MM.1S (cell line): ENCODE data around the gene WDR91.

Source experiments
- DNase-seq: peaks from one replicate; pipeline ENCODE4 v3.0.0-alpha.2; 2015
- H2AFZ ChIP-seq: fragments of 300-600 bp; sonication (generic); 2 replicates; pipeline ENCODE4 v1.6.0; 2016; ENCODE audit warnings: antibody characterized with exemption, low read length
- H3F3A ChIP-seq: fragments of 300-600 bp; sonication (generic); 2 replicates; pipeline ENCODE4 v1.6.1; 2016; ENCODE audit warnings: mild to moderate bottlenecking, antibody characterized with exemption, low read length, moderate library complexity, mixed read lengths; ENCODE audit not compliant: insufficient read depth
- H3K27ac ChIP-seq: fragments of 300-600 bp; sonication (generic); 2 replicates; pipeline ENCODE4 v1.5.1; 2016; ENCODE audit warnings: mild to moderate bottlenecking, low read length
- H3K27me3 ChIP-seq: fragments of 300-600 bp; sonication (generic); replicated peaks from 2 replicates; pipeline ENCODE4 v1.6.0; 2016; ENCODE audit warnings: low read length; ENCODE audit not compliant: insufficient read depth
- H3K36me3 ChIP-seq: fragments of 300-600 bp; sonication (generic); replicated peaks from 2 replicates; pipeline ENCODE4 v1.6.1; 2016; ENCODE audit warnings: mild to moderate bottlenecking, low read length, mixed read lengths; ENCODE audit not compliant: insufficient read depth
- H3K4me1 ChIP-seq: fragments of 300-600 bp; sonication (generic); 2 replicates; pipeline ENCODE4 v1.6.1; 2016; ENCODE audit warnings: low read length, mixed read lengths
- H3K4me2 ChIP-seq: fragments of 300-600 bp; sonication (generic); 2 replicates; pipeline ENCODE4 v1.6.0; 2016; ENCODE audit warnings: low read depth, low read length
- H3K4me3 ChIP-seq: fragments of 300-600 bp; sonication (generic); 2 replicates; pipeline ENCODE4 v1.5.1; 2016; ENCODE audit warnings: low read length, mixed read lengths
- H3K79me2 ChIP-seq: fragments of 300-600 bp; sonication (generic); 2 replicates; pipeline ENCODE4 v1.6.1; 2016; ENCODE audit warnings: mixed run types, low read length, mixed read lengths
- H3K9ac ChIP-seq: fragments of 300-600 bp; sonication (generic); 2 replicates; pipeline ENCODE4 v1.6.1; 2016; ENCODE audit warnings: low read length, mixed read lengths
- H3K9me2 ChIP-seq: fragments of 300-600 bp; sonication (generic); replicated peaks from 2 replicates; pipeline ENCODE4 v1.6.1; 2016; ENCODE audit warnings: mild to moderate bottlenecking, low read length, mixed read lengths; ENCODE audit not compliant: insufficient read depth
- H3K9me3 ChIP-seq: fragments of 300-600 bp; sonication (generic); replicated peaks from 2 replicates; pipeline ENCODE4 v1.6.1; 2016; ENCODE audit warnings: mild to moderate bottlenecking, low read length, mixed read lengths; ENCODE audit not compliant: insufficient read depth
- H4K20me1 ChIP-seq: fragments of 300-600 bp; sonication (generic); 2 replicates; pipeline ENCODE4 v1.6.1; 2016; ENCODE audit warnings: mild to moderate bottlenecking, low read length, moderate library complexity, mixed read lengths; ENCODE audit not compliant: insufficient read depth
- EZH2 ChIP-seq: fragments of 300-600 bp; sonication (generic); optimal IDR thresholded peaks from 2 replicates; pipeline ENCODE3; 2017; ENCODE audit warnings: low read depth, mild to moderate bottlenecking, antibody characterized with exemption, low read length, mixed read lengths
- EZH2phosphoT487 ChIP-seq: fragments of 300-600 bp; sonication (generic); IDR thresholded peaks from 2 replicates; pipeline ENCODE4 v1.6.1; 2018; ENCODE audit warnings: antibody characterized with exemption, low read length

WDR91 gene

DNA sequence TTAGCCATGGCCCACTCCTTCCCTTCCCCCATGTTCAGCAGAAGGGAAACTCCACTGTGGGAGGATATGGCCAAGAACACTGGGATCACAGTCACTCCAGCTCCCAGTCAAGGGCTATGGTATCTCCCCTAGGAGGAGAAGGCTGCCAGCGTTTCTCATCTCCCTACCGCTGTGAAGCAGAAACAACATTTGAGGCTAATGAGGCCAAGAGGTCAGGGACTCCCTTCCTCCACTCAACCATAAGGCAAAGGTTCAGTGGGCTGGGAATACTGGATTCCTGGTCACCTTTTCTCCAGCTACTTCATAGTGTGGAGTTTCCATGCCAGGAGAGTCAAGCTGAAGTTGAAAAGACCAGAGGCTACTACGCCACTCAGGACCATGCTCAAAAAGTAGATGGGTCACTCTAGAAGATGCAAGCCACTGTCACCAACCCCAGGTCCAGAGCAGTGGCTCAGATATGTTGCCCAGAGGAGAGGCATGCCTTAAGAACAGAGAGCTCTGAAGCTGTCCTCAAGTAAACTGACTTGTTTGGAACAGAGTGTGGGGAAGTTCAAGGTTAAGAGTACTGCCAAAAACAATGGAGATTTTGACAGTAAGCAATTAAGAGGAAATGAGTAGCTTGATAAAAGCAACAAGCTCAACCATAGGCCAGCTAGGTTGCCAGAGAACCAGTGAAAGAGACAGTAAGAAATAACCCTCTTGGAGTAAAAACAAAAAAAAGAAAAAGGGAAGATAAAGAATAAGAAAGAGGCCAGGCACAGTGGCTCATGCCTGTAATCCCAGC, 67.2 kb downstream of the WDR91 start:
- DNase-seq, result no peak
- no peaks in the 10 kb centered on the region for H3K36me3 ChIP-seq
- H3K27me3 ChIP-seq, result no peaks in the 10 kb centered on the region

More for the DNA sequence above, 67.2 kb downstream of the WDR91 start:
- Histone ChIP-seq H3K9ac (no peak overlapping the region), H3K27ac (no peak overlapping the region), H3K4me1 (peaks cover 19% of the 10 kb centered on the region), H4K20me1 (no peaks in the 10 kb centered on the region), H2AFZ (no peak overlapping the region), H3K9me3 (no peaks in the 10 kb centered on the region), H3F3A (peaks cover 25% of the 10 kb centered on the region), H3K79me2 (peaks cover 5% of the 10 kb centered on the region), H3K9me2 (no peaks in the 10 kb centered on the region), H3K4me2 (no peak overlapping the region), H3K4me3 (no peak overlapping the region)
- TF ChIP-seq EZH2, result no peak
- TF ChIP-seq EZH2phosphoT487, result no peak
